Astrocyte (in vitro differentiated cells and primary cell): ENCODE data around the gene LRSAM1. TPM values are rescaled to one million over a fixed set of nuclear protein-coding genes. Genes with fewer than 3 reads are reported as not detected.

Source experiments
- DNase-seq: peaks from one replicate; pipeline ENCODE4 v3.0.0-alpha.2; 2010; ENCODE audit warnings: low read depth
- FAIRE-seq: peaks from 2 replicates; lab custom pipeline; 2011; peaks lifted over from hg19 to GRCh38; lab: Jason Lieb, UNC
- H2AFZ ChIP-seq: 2 replicates; pipeline ENCODE4 v1.6.0; 2012; ENCODE audit warnings: low read depth, low read length, inconsistent platforms
- H3K27ac ChIP-seq: 2 replicates; pipeline ENCODE4 v1.5.1; 2011; ENCODE audit warnings: low read depth, low read length, inconsistent platforms
- H3K27me3 ChIP-seq: 2 replicates; pipeline ENCODE4 v1.6.0; 2011; ENCODE audit warnings: low read length, inconsistent platforms; ENCODE audit not compliant: insufficient read depth
- H3K36me3 ChIP-seq: 2 replicates; pipeline ENCODE4 v1.5.1; 2011; ENCODE audit warnings: low read length, inconsistent platforms; ENCODE audit not compliant: insufficient read depth
- H3K4me1 ChIP-seq: 2 replicates; pipeline ENCODE4 v1.5.1; 2011; ENCODE audit warnings: low read length, inconsistent platforms; ENCODE audit not compliant: insufficient read depth
- H3K4me2 ChIP-seq: 2 replicates; pipeline ENCODE4 v1.6.0; 2012; ENCODE audit warnings: low read length, inconsistent platforms
- H3K4me3 ChIP-seq: 2 replicates; pipeline ENCODE4 v1.5.1; 2011; ENCODE audit warnings: low read depth, mild to moderate bottlenecking, low read length, inconsistent platforms; ENCODE audit not compliant: insufficient read depth
- H3K79me2 ChIP-seq: 2 replicates; pipeline ENCODE4 v1.6.0; 2012; ENCODE audit warnings: mild to moderate bottlenecking, low read length, inconsistent platforms; ENCODE audit not compliant: insufficient read depth
- H3K9ac ChIP-seq: 2 replicates; pipeline ENCODE4 v1.6.0; 2012; ENCODE audit warnings: mild to moderate bottlenecking, low read length, inconsistent platforms
- H3K9me3 ChIP-seq: 2 replicates; pipeline ENCODE4 v1.5.1; 2012; ENCODE audit warnings: low read depth, mild to moderate bottlenecking, low read length, inconsistent platforms; ENCODE audit not compliant: insufficient read depth
- H4K20me1 ChIP-seq: 2 replicates; pipeline ENCODE4 v1.6.0; 2012; ENCODE audit warnings: low read length, inconsistent platforms; ENCODE audit not compliant: insufficient read depth
- H3K27ac Mint-ChIP-seq: one replicate; pipeline ENCODE4 v1.8.0; 2021; ENCODE audit warnings: mild to moderate bottlenecking, mixed read lengths; ENCODE audit not compliant: unreplicated experiment
- H3K27me3 Mint-ChIP-seq: one replicate; pipeline ENCODE4 v1.8.0; 2021; ENCODE audit warnings: low read depth, mixed read lengths; ENCODE audit not compliant: unreplicated experiment
- H3K36me3 Mint-ChIP-seq: one replicate; pipeline ENCODE4 v1.8.0; 2021; ENCODE audit warnings: low read depth, mixed read lengths; ENCODE audit not compliant: unreplicated experiment
- H3K4me1 Mint-ChIP-seq: one replicate; pipeline ENCODE4 v1.8.0; 2021; ENCODE audit warnings: low read depth, mixed read lengths; ENCODE audit not compliant: unreplicated experiment
- H3K4me3 Mint-ChIP-seq: one replicate; pipeline ENCODE4 v1.8.0; 2021; ENCODE audit warnings: mild to moderate bottlenecking, moderate library complexity, mixed read lengths; ENCODE audit not compliant: unreplicated experiment
- H3K9me3 Mint-ChIP-seq: one replicate; pipeline ENCODE4 v1.8.0; 2021; ENCODE audit warnings: mild to moderate bottlenecking, mixed read lengths; ENCODE audit not compliant: unreplicated experiment
- EZH2 ChIP-seq: IDR thresholded peaks from 2 replicates; pipeline ENCODE4 v1.6.1; 2012; ENCODE audit warnings: mild to moderate bottlenecking, low read length, inconsistent platforms; ENCODE audit not compliant: insufficient read depth
- total RNA-seq: library from RNA; stranded (reverse); gene quantifications from 2 replicates; pipeline ENCODE4 v1.2.1, GENCODE V29; 2021
- TF ChIP-seq, protein P1 (sequence below): IDR thresholded peaks from 2 replicates; pipeline ENCODE4 v1.5.1; 2011; ENCODE audit warnings: low read depth, mild to moderate bottlenecking, inconsistent platforms, low read length, moderate library complexity; ENCODE audit not compliant: insufficient read depth

The LRSAM1 gene
- total RNA-seq, 1 donor from 2014 or later: 18.7 TPM

DNA sequence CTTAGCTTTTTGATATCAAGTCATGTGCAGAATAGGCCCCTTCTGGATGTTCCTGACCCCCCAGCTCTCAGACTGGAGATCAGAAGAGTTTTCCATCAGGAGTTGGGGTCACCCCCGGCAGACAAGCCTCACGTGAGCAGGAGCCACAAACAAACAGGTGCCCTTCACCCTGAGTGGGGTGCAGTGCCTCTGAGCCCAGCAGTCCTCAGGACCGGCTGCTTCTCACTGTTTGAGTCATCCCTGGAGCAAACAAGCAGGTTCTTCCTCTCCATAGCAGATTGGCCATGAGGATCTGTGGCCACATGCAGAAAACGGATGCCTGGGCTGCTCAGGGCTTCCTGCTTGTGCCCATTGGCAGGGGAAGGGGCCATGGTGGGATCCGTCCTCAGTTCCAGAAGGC lies 47.0 kb downstream of the LRSAM1 start:
- peaks cover 19% of the 10 kb centered on the region for H3K36me3 Mint-ChIP-seq
- H3K4me3 Mint-ChIP-seq: no peak overlapping the region
- H3K4me1 Mint-ChIP-seq: peaks cover 6% of the 10 kb centered on the region
- no peaks in the 10 kb centered on the region for H3K27me3 Mint-ChIP-seq
- Histone ChIP-seq H2AFZ (no peak overlapping the region), H3K27ac (no peak overlapping the region), H3K27me3 (no peaks in the 10 kb centered on the region), H3K4me3 (no peak overlapping the region), H3K36me3 (peaks cover 5% of the 10 kb centered on the region), H4K20me1 (peaks cover 26% of the 10 kb centered on the region), H3K4me2 (no peak overlapping the region), H3K4me1 (peaks cover 19% of the 10 kb centered on the region), H3K79me2 (no peaks in the 10 kb centered on the region), H3K9me3 (no peaks in the 10 kb centered on the region), H3K9ac (no peak overlapping the region)
- no peaks in the 10 kb centered on the region for H3K9me3 Mint-ChIP-seq
- DNase-seq (no peak), FAIRE-seq (no peak)
- peak overlapping the region; percentile 2 for H3K27ac Mint-ChIP-seq
- TF ChIP-seq, protein P1, sequence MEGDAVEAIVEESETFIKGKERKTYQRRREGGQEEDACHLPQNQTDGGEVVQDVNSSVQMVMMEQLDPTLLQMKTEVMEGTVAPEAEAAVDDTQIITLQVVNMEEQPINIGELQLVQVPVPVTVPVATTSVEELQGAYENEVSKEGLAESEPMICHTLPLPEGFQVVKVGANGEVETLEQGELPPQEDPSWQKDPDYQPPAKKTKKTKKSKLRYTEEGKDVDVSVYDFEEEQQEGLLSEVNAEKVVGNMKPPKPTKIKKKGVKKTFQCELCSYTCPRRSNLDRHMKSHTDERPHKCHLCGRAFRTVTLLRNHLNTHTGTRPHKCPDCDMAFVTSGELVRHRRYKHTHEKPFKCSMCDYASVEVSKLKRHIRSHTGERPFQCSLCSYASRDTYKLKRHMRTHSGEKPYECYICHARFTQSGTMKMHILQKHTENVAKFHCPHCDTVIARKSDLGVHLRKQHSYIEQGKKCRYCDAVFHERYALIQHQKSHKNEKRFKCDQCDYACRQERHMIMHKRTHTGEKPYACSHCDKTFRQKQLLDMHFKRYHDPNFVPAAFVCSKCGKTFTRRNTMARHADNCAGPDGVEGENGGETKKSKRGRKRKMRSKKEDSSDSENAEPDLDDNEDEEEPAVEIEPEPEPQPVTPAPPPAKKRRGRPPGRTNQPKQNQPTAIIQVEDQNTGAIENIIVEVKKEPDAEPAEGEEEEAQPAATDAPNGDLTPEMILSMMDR: no peak
- TF ChIP-seq EZH2: no peak

DNA sequence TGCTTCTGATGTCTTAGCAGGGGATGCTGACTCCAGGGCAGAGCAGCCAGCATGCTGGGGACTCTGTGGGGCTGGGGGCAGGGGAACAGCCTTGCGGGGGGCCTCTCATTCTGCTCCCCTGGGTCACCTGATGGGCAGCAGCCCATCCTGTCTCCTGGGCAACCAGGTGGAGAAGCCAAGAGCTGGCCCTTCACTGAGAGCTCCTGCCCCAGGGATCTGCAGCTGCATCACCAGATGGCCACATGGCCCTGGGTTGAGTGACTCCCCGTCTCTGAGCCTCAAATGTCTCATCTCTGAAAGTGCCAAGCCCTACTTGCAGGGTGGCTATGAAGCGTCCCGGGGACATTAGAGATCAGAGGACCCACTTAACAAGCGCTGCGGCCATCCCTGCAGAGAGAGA lies 49.1 kb downstream of the LRSAM1 start:
- Histone ChIP-seq H3K9me3 (no peaks in the 10 kb centered on the region), H3K27me3 (no peaks in the 10 kb centered on the region), H3K9ac (no peak overlapping the region), H3K4me3 (no peak overlapping the region), H3K79me2 (peaks cover 6% of the 10 kb centered on the region), H3K27ac (no peak overlapping the region), H3K36me3 (peaks cover 7% of the 10 kb centered on the region), H2AFZ (no peak overlapping the region), H4K20me1 (peaks cover 36% of the 10 kb centered on the region), H3K4me2 (no peak overlapping the region), H3K4me1 (peaks cover 23% of the 10 kb centered on the region)
- Mint-ChIP-seq H3K27me3 (no peaks in the 10 kb centered on the region), H3K4me1 (peaks cover 11% of the 10 kb centered on the region), H3K27ac (no peak overlapping the region), H3K36me3 (peaks cover 20% of the 10 kb centered on the region), H3K9me3 (no peaks in the 10 kb centered on the region), H3K4me3 (no peak overlapping the region)
- FAIRE-seq (no peak), DNase-seq (no peak)
- no peak for TF ChIP-seq EZH2
- TF ChIP-seq, protein P1: no peak

DNA sequence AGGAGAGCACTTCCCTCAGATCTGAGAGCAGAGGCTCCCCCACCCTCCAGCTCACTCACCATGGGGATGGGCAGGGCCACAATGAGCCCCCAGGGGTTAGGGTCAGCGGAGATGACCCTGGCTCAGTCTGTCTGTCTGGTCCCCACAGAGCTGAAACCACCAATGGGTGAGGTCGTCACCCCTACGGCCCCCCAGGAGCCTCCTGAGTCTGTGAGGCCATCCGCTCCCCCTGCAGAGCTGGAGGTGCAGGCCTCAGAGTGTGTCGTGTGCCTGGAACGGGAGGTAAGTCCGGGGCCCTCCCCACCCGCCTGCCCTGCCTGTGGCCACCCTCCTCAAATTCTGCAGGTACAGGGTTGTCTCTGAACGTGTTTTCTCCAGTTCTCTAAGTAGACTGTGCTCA lies 49.6 kb downstream of the LRSAM1 start:
- Mint-ChIP-seq H3K9me3 (no peaks in the 10 kb centered on the region), H3K27ac (no peak overlapping the region), H3K4me3 (no peak overlapping the region), H3K27me3 (no peaks in the 10 kb centered on the region), H3K4me1 (peaks cover 8% of the 10 kb centered on the region), H3K36me3 (peaks cover 18% of the 10 kb centered on the region)
- peaks cover 38% of the 10 kb centered on the region for H4K20me1 ChIP-seq
- no peak for FAIRE-seq
- no peak overlapping the region for H3K27ac ChIP-seq
- no peak for DNase-seq
- peaks cover 20% of the 10 kb centered on the region for H3K4me1 ChIP-seq
- no peaks in the 10 kb centered on the region for H3K9me3 ChIP-seq
- peaks cover 7% of the 10 kb centered on the region for H3K36me3 ChIP-seq
- no peak for TF ChIP-seq EZH2
- TF ChIP-seq, protein P1: no peak
- H3K4me2 ChIP-seq: no peak overlapping the region
- no peak overlapping the region for H3K4me3 ChIP-seq
- H2AFZ ChIP-seq: no peak overlapping the region
- peaks cover 6% of the 10 kb centered on the region for H3K79me2 ChIP-seq
- no peaks in the 10 kb centered on the region for H3K27me3 ChIP-seq
- H3K9ac ChIP-seq: no peak overlapping the region
